GM23338 (cell line): ENCODE results near the gene TUBG1. TPM values are rescaled to one million over a fixed set of nuclear protein-coding genes. Genes with fewer than 3 reads are reported as not detected.

ENCODE experiments used
- ATAC-seq: fragments of 200-7000 bp; cut with Tn5 transposase; 3 replicates; pipeline ENCODE4 v1.9.1; 2020
- DNase-seq: peaks from one replicate; pipeline ENCODE4 v3.0.0-alpha.2; 2015; ENCODE audit warnings: low spot score
- H2AFZ ChIP-seq: fragments of 200-600 bp; sonication (generic); 2 replicates; pipeline ENCODE4 v1.8.0; 2016; ENCODE audit warnings: antibody characterized with exemption, mild to moderate bottlenecking, moderate library complexity
- H3F3A ChIP-seq: fragments of 200-600 bp; sonication (generic); replicated peaks from 2 replicates; pipeline ENCODE4 v1.8.0; 2017; ENCODE audit warnings: antibody characterized with exemption, mixed run types, low read depth
- H3K27ac ChIP-seq: fragments of 200-600 bp; sonication (generic); 2 replicates; pipeline ENCODE4 v1.6.1; 2016; ENCODE audit warnings: low read depth
- H3K27me3 ChIP-seq: fragments of 200-600 bp; sonication (generic); 2 replicates; pipeline ENCODE4 v1.8.0; 2016; ENCODE audit warnings: mild to moderate bottlenecking, mixed run types, moderate library complexity; ENCODE audit not compliant: insufficient read depth
- H3K36me3 ChIP-seq: fragments of 200-600 bp; sonication (generic); 2 replicates; pipeline ENCODE4 v1.8.0; 2016; ENCODE audit warnings: mild to moderate bottlenecking; ENCODE audit not compliant: insufficient read depth
- H3K4me1 ChIP-seq: fragments of 200-600 bp; sonication (generic); 2 replicates; pipeline ENCODE4 v1.8.0; 2016; ENCODE audit warnings: mild to moderate bottlenecking, moderate library complexity; ENCODE audit not compliant: insufficient read depth
- H3K4me2 ChIP-seq: fragments of 200-600 bp; sonication (generic); 2 replicates; pipeline ENCODE4 v1.7.1; 2017; ENCODE audit warnings: mixed run types
- H3K4me3 ChIP-seq: fragments of 200-600 bp; sonication (generic); 2 replicates; pipeline ENCODE4 v1.6.1; 2016; ENCODE audit warnings: mixed run types
- H3K79me2 ChIP-seq: fragments of 200-600 bp; sonication (generic); replicated peaks from 2 replicates; pipeline ENCODE4 v1.8.0; 2017; ENCODE audit warnings: mild to moderate bottlenecking; ENCODE audit not compliant: insufficient read depth
- H3K9me2 ChIP-seq: fragments of 200-600 bp; sonication (generic); 2 replicates; pipeline ENCODE4 v1.8.0; 2017; ENCODE audit not compliant: insufficient read depth
- H4K20me1 ChIP-seq: fragments of 200-600 bp; sonication (generic); replicated peaks from 2 replicates; pipeline ENCODE4 v1.8.0; 2017; ENCODE audit warnings: mild to moderate bottlenecking; ENCODE audit not compliant: insufficient read depth
- H3K27ac Mint-ChIP-seq: 2 replicates; pipeline ENCODE4 v1.8.0; 2020; ENCODE audit warnings: inconsistent platforms, mild to moderate bottlenecking, moderate library complexity, mixed read lengths
- H3K27me3 Mint-ChIP-seq: 3 replicates; pipeline ENCODE4 v1.8.0; 2022; ENCODE audit warnings: low read depth, mild to moderate bottlenecking, moderate library complexity, mixed read lengths, inconsistent platforms; ENCODE audit not compliant: insufficient read depth, poor library complexity
- H3K36me3 Mint-ChIP-seq: 3 replicates; pipeline ENCODE4 v1.8.0; 2021; ENCODE audit warnings: low read depth, mild to moderate bottlenecking, inconsistent platforms, moderate library complexity, mixed read lengths
- H3K4me1 Mint-ChIP-seq: 3 replicates; pipeline ENCODE4 v1.8.0; 2020; ENCODE audit warnings: mild to moderate bottlenecking, inconsistent platforms, mixed read lengths
- H3K4me3 Mint-ChIP-seq: 3 replicates; pipeline ENCODE4 v1.8.0; 2021; ENCODE audit warnings: moderate library complexity, mild to moderate bottlenecking, inconsistent platforms, mixed read lengths
- H3K9me3 Mint-ChIP-seq: 3 replicates; pipeline ENCODE4 v1.8.0; 2020; ENCODE audit warnings: moderate library complexity, mild to moderate bottlenecking, inconsistent platforms, mixed read lengths
- CREB1 ChIP-seq: fragments of 250-450 bp; sonication (Bioruptor Pico); IDR thresholded peaks from 2 replicates; pipeline ENCODE4 v1.5.0; 2020; ENCODE audit warnings: low read depth, mild to moderate bottlenecking, moderate library complexity
- EZH2 ChIP-seq: fragments of 200-600 bp; sonication (generic); IDR thresholded peaks from one replicate; pipeline ENCODE4 v1.8.0; 2017; ENCODE audit warnings: antibody characterized with exemption, mild to moderate bottlenecking, low read depth; ENCODE audit not compliant: unreplicated experiment
- EZH2phosphoT487 ChIP-seq: fragments of 200-600 bp; sonication (generic); IDR thresholded peaks from one replicate; pipeline ENCODE4 v1.8.1; 2018; ENCODE audit warnings: antibody characterized with exemption; ENCODE audit not compliant: unreplicated experiment
- JUNB ChIP-seq: IDR thresholded peaks from one replicate; pipeline ENCODE4 v1.6.1; 2016; ENCODE audit warnings: antibody characterized with exemption; ENCODE audit not compliant: unreplicated experiment
- NANOG ChIP-seq: IDR thresholded peaks from 2 replicates; pipeline ENCODE4 v1.6.1; 2016; ENCODE audit warnings: antibody characterized with exemption, borderline replicate concordance
- POLR2AphosphoS5 ChIP-seq: IDR thresholded peaks from 2 replicates; pipeline ENCODE4 v1.6.1; 2016; ENCODE audit warnings: antibody characterized with exemption, low read depth
- STAT1 ChIP-seq: IDR thresholded peaks from one replicate; pipeline ENCODE4 v1.6.1; 2016; ENCODE audit warnings: antibody characterized with exemption; ENCODE audit not compliant: unreplicated experiment
- ZNF331 ChIP-seq: fragments of 250-450 bp; sonication (Bioruptor Pico); IDR thresholded peaks from 2 replicates; pipeline ENCODE4 v1.5.0; 2020; ENCODE audit warnings: low read depth, mild to moderate bottlenecking, moderate library complexity
- polyA plus RNA-seq: library from polyadenylated mRNA; unstranded; fragments of >200 nt; fragmentation: Nextera tagmentation; extraction: Ambion mirVana; gene quantifications from 2 replicates; pipeline ENCODE4 v1.2.1, GENCODE V29; 2016
- total RNA-seq: library from RNA; depleted of rRNA; stranded (reverse); fragments of >200 nt; shearing (Covaris generic); gene quantifications from 2 replicates; pipeline ENCODE4 v1.2.3, GENCODE V29; 2014
- TF ChIP-seq, protein P1 (sequence below): fragments of 250-450 bp; sonication (Bioruptor Pico); IDR thresholded peaks from 2 replicates; pipeline ENCODE4 v1.5.0; 2020; ENCODE audit warnings: mild to moderate bottlenecking, moderate library complexity
- TF ChIP-seq, protein P2 (sequence below): IDR thresholded peaks from 2 replicates; pipeline ENCODE4 v1.6.1; 2016; ENCODE audit warnings: antibody characterized with exemption

The TUBG1 gene
- total and polyA plus RNA-seq, 2 experiments from 2014 or later, result 101 to 117 TPM

DNA sequence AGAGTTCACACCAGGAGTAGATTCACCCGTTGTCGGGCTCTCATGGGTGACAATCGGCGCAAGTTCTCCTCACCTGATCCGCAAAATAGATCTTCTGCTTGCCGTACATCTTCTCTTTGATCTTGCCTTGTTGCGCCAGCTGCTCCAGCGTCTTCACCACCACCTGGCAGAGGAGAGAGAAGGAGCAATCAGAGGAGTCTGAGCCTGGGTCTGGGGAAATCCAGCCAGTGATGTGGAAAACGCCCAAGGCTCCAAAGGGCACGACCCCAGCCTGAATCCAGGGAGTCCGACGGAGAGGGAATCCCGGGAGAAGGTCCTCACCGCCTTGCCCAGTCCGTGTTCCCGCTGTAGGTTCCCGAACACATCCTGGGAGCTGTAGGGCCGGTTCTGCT, 32.3 kb upstream of the TUBG1 start (continued):
- TF ChIP-seq, protein P1, sequence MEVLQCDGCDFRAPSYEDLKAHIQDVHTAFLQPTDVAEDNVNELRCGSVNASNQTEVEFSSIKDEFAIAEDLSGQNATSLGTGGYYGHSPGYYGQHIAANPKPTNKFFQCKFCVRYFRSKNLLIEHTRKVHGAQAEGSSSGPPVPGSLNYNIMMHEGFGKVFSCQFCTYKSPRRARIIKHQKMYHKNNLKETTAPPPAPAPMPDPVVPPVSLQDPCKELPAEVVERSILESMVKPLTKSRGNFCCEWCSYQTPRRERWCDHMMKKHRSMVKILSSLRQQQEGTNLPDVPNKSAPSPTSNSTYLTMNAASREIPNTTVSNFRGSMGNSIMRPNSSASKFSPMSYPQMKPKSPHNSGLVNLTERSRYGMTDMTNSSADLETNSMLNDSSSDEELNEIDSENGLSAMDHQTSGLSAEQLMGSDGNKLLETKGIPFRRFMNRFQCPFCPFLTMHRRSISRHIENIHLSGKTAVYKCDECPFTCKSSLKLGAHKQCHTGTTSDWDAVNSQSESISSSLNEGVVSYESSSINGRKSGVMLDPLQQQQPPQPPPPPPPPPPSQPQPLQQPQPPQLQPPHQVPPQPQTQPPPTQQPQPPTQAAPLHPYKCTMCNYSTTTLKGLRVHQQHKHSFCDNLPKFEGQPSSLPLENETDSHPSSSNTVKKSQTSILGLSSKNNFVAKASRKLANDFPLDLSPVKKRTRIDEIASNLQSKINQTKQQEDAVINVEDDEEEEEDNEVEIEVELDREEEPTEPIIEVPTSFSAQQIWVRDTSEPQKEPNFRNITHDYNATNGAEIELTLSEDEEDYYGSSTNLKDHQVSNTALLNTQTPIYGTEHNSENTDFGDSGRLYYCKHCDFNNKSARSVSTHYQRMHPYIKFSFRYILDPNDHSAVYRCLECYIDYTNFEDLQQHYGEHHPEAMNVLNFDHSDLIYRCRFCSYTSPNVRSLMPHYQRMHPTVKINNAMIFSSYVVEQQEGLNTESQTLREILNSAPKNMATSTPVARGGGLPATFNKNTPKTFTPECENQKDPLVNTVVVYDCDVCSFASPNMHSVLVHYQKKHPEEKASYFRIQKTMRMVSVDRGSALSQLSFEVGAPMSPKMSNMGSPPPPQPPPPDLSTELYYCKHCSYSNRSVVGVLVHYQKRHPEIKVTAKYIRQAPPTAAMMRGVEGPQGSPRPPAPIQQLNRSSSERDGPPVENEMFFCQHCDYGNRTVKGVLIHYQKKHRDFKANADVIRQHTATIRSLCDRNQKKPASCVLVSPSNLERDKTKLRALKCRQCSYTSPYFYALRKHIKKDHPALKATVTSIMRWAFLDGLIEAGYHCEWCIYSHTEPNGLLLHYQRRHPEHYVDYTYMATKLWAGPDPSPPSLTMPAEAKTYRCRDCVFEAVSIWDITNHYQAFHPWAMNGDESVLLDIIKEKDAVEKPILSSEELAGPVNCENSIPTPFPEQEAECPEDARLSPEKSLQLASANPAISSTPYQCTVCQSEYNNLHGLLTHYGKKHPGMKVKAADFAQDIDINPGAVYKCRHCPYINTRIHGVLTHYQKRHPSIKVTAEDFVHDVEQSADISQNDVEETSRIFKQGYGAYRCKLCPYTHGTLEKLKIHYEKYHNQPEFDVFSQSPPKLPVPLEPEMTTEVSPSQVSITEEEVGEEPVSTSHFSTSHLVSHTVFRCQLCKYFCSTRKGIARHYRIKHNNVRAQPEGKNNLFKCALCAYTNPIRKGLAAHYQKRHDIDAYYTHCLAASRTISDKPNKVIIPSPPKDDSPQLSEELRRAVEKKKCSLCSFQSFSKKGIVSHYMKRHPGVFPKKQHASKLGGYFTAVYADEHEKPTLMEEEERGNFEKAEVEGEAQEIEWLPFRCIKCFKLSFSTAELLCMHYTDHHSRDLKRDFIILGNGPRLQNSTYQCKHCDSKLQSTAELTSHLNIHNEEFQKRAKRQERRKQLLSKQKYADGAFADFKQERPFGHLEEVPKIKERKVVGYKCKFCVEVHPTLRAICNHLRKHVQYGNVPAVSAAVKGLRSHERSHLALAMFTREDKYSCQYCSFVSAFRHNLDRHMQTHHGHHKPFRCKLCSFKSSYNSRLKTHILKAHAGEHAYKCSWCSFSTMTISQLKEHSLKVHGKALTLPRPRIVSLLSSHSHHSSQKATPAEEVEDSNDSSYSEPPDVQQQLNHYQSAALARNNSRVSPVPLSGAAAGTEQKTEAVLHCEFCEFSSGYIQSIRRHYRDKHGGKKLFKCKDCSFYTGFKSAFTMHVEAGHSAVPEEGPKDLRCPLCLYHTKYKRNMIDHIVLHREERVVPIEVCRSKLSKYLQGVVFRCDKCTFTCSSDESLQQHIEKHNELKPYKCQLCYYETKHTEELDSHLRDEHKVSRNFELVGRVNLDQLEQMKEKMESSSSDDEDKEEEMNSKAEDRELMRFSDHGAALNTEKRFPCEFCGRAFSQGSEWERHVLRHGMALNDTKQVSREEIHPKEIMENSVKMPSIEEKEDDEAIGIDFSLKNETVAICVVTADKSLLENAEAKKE (CRISPR knock-in tag), result no peak
- no peak for TF ChIP-seq POLR2AphosphoS5
- TF ChIP-seq JUNB, result no peak
- no peak for TF ChIP-seq ZNF331 (CRISPR knock-in tag)
- no peak for TF ChIP-seq NANOG
- no peak for TF ChIP-seq EZH2
- TF ChIP-seq EZH2phosphoT487, result no peak
- TF ChIP-seq CREB1 (CRISPR knock-in tag), result no peak
- no peak for TF ChIP-seq STAT1

GRCh38 chr17:42577532-42578281, 31.8 kb upstream of the TUBG1 start, which contains the start of gene PSMC3IP:
Gene PSMC3IP, minus strand, starts transcription at chr17:42577729. Its CDS starts 43 bp downstream, at chr17:42577686.
- peak within 1 kb of the TSS; percentile 79 for H3K27ac ChIP-seq
- no peaks in the 10 kb centered on the region for H3K9me2 ChIP-seq
- peak within 1 kb of the TSS; percentile 80; the same call in 1 of the 2 replicates for H2AFZ ChIP-seq
- peaks cover 19% of the 10 kb centered on the region for H3K79me2 ChIP-seq
- peak; percentile 86 for ATAC-seq
- H4K20me1 ChIP-seq, result peaks cover 10% of the 10 kb centered on the region; the same call in 1 of the 2 replicates
- H3K4me2 ChIP-seq, result peak within 1 kb of the TSS; percentile 85
- H3K4me3 ChIP-seq, result peak within 1 kb of the TSS; percentile 86
- Mint-ChIP-seq H3K4me3 (peak within 1 kb of the TSS; percentile 93), H3K9me3 (no peaks in the 10 kb centered on the region), H3K27ac (peak within 1 kb of the TSS; percentile 93), H3K27me3 (peaks cover 14% of the 10 kb centered on the region), H3K4me1 (peaks cover 21% of the 10 kb centered on the region), H3K36me3 (peaks cover 55% of the 10 kb centered on the region)
- DNase-seq, result peak; percentile 99
- H3K4me1 ChIP-seq, result peaks cover 8% of the 10 kb centered on the region
- H3K36me3 ChIP-seq, result peaks cover 25% of the 10 kb centered on the region
- peaks cover 40% of the 10 kb centered on the region for H3F3A ChIP-seq
- no peaks in the 10 kb centered on the region for H3K27me3 ChIP-seq
- no peak for TF ChIP-seq STAT1
- TF ChIP-seq, protein P2, sequence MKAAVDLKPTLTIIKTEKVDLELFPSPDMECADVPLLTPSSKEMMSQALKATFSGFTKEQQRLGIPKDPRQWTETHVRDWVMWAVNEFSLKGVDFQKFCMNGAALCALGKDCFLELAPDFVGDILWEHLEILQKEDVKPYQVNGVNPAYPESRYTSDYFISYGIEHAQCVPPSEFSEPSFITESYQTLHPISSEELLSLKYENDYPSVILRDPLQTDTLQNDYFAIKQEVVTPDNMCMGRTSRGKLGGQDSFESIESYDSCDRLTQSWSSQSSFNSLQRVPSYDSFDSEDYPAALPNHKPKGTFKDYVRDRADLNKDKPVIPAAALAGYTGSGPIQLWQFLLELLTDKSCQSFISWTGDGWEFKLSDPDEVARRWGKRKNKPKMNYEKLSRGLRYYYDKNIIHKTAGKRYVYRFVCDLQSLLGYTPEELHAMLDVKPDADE, result peak; percentile 61
- TF ChIP-seq ZNF331 (CRISPR knock-in tag), result no peak
- TF ChIP-seq CREB1 (CRISPR knock-in tag), result peak; percentile 67
- no peak for TF ChIP-seq EZH2
- TF ChIP-seq POLR2AphosphoS5, result peak; percentile 89
